Measurements from ENCODE around the gene AMOTL1. TPM values are rescaled to one million over a fixed set of nuclear protein-coding genes. Genes with fewer than 3 reads are reported as not detected.
A peak's percentile ranks its signal among the peaks of the same experiment; 100 is the strongest.
"Not testable (repeated sequence)": the region's sequence is repeated elsewhere in the genome, so short reads cannot be mapped to it uniquely, and the experiment has no call there.

AMOTL1 gene
- polyA plus RNA-seq, 4 donors, result 0.81 to 16.5 (median 3.7) TPM

DNA sequence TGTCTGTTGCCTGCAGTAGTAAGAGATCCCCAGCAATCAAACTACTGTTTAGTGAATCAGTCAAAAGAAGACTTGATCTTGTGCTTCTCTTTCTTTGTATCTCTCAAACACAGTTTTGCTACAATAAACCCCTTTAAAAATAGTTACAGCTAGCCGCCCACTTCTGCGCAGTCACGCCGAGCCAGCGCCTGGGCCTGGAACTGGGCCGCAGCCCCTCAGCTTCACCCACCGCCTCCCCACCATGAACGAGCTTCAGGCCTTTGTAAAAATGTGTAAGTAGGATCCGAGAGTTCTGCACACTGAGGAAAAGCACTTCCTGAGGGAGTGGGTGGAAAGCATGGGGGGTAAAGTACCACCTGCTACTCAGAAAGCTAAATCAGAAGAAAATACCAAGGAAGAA, 144.7 kb downstream of the AMOTL1 start:
- no peak overlapping the region for H3K27ac ChIP-seq (ENCODE audit: low read depth in 1 of 3, low read length in 2 of 3)
- no peak for DNase-seq
- no peaks in the 10 kb centered on the region for H3K36me3 ChIP-seq (ENCODE audit: control insufficient read depth in 3 of 3, insufficient read depth in 2 of 3, low read depth in 1 of 3, low read length in 3 of 3)
- H3K4me3 ChIP-seq (ENCODE audit: low read depth in 1 of 3, low read length in 3 of 3), result no peak overlapping the region
- H3K4me1 ChIP-seq (ENCODE audit: control insufficient read depth in 3 of 3, insufficient read depth in 2 of 3, low read depth in 1 of 3, low read length in 2 of 3), result no peaks in the 10 kb centered on the region
- no peaks in the 10 kb centered on the region for H3K9me3 ChIP-seq (ENCODE audit: control insufficient read depth in 2 of 2, insufficient read depth in 1 of 2, low read depth in 1 of 2, low read length in 1 of 2)
- no peak for FAIRE-seq
- H3K27me3 ChIP-seq (ENCODE audit: control insufficient read depth in 3 of 3, insufficient read depth in 3 of 3, low read length in 3 of 3), result no peaks in the 10 kb centered on the region
- WGBS, 3 donors, result 93 to 97% (median 93%) methylated on average over 9 of the region's 9 CpGs

DNA sequence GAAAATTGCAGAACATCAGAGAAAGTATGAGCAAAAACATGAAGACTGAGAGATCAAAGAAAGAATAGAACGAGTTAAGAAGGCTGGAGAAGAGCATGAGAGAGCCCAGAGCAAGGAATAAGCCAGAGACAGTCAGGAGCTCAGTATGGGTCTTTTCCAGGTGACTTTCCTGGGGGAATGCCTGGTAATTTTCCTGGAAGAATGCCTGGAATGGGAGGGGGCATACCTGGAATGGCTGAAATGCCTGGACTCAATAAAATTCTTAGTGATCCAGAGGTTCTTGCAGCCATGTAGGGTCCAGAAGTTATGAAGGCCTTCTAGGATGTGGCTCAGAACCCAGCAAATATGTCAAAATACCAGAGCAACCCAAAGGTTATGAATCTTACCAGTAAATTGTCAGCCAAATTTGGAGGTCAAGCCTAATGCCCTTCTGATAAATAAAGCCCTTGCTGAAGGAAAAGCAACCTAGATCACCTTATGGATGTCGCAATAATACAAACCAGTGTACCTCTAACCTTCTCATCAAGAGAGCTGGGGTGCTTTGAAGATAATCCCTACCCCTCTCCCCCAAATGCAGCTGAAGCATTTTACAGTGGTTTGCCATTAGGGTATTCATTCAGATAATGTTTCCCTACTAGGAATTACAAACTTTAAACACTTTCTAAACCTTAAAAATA, 145.7 kb downstream of the AMOTL1 start:
- not testable (repeated sequence) for FAIRE-seq; DNase-seq; H3K36me3 ChIP-seq (ENCODE audit: control insufficient read depth in 3 of 3, insufficient read depth in 2 of 3, low read depth in 1 of 3, low read length in 3 of 3); H3K27me3 ChIP-seq (ENCODE audit: control insufficient read depth in 3 of 3, insufficient read depth in 3 of 3, low read length in 3 of 3); H3K4me3 ChIP-seq (ENCODE audit: low read depth in 1 of 3, low read length in 3 of 3); H3K4me1 ChIP-seq (ENCODE audit: control insufficient read depth in 3 of 3, insufficient read depth in 2 of 3, low read depth in 1 of 3, low read length in 2 of 3); H3K9me3 ChIP-seq (ENCODE audit: control insufficient read depth in 2 of 2, insufficient read depth in 1 of 2, low read depth in 1 of 2, low read length in 1 of 2); H3K27ac ChIP-seq (ENCODE audit: low read depth in 1 of 3, low read length in 2 of 3)
- 80 to 95% (median 91%) methylated on average over 2 of the region's 2 CpGs for WGBS, 3 donors

DNA sequence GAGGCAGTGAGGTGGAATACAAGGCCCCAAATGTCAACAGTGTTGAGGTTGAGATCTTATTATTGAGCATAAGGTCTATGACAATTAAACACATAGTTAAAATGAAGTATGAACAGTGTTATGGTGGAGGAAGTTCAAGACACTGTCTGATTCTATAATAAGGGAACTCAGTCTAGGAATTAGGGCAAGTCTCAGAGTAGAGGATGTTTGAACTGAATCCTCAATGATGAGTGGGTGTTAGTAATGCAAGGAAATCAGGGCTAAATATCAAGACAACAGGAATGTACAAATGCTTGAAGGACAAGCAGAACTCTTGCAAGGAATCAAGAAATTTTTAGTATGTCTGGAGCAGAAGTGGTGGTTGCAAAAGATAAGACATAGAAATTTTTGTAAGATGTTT, 152.2 kb downstream of the AMOTL1 start:
- peaks cover 0 to 7% of the 10 kb centered on the region in 2 donors for H3K9me3 ChIP-seq (ENCODE audit: control insufficient read depth in 2 of 2, insufficient read depth in 1 of 2, low read depth in 1 of 2, low read length in 1 of 2)
- FAIRE-seq (no peak), DNase-seq (no peak)
- H3K4me3 ChIP-seq (ENCODE audit: low read depth in 1 of 3, low read length in 3 of 3), result no peak overlapping the region
- peaks cover 0 to 4% (median 0%) of the 10 kb centered on the region in 3 donors for H3K4me1 ChIP-seq (ENCODE audit: control insufficient read depth in 3 of 3, insufficient read depth in 2 of 3, low read depth in 1 of 3, low read length in 2 of 3)
- no peaks in the 10 kb centered on the region for H3K36me3 ChIP-seq (ENCODE audit: control insufficient read depth in 3 of 3, insufficient read depth in 2 of 3, low read depth in 1 of 3, low read length in 3 of 3)
- H3K27ac ChIP-seq (ENCODE audit: low read depth in 1 of 3, low read length in 2 of 3), result no peak overlapping the region
- no peaks in the 10 kb centered on the region for H3K27me3 ChIP-seq (ENCODE audit: control insufficient read depth in 3 of 3, insufficient read depth in 3 of 3, low read length in 3 of 3)

DNA sequence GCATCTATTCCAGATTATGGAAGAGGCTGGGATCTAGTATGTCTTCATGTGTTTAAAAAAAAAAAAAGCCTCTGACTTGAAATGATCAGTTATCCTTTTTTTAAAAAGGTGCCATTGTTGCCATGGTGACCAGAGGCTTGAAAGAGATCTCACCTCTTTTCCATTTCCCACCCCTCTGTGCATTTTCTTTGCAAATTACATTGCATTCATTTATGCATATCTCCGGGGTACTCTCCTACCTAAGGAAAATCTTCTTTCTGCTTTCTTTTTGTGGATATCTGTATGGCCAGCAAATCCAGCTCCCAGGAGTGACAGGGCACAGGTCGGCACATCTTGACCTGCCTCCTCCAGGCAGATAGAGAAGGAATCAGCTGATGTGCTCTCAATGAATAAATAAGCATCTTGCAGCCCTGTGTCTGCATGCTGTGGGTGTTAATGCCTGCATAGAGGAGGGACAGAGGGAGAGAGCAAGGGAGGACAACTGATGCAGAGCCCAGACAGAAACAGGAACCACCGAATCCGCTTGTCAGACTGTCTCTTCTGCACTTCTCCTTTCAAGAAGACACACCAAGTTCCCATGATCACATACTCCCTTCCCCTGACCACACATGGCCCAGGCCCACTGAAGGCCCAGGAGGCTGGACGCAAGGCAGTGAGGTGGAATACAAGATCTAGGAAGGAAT, 154.3 kb downstream of the AMOTL1 start:
- Histone ChIP-seq H3K4me1 (ENCODE audit: control insufficient read depth in 3 of 3, insufficient read depth in 2 of 3, low read depth in 1 of 3, low read length in 2 of 3) (peaks cover 0 to 17% (median 6%) of the 10 kb centered on the region in 3 donors), H3K36me3 (ENCODE audit: control insufficient read depth in 3 of 3, insufficient read depth in 2 of 3, low read depth in 1 of 3, low read length in 3 of 3) (no peaks in the 10 kb centered on the region), H3K27ac (ENCODE audit: low read depth in 1 of 3, low read length in 2 of 3) (no peak overlapping the region), H3K27me3 (ENCODE audit: control insufficient read depth in 3 of 3, insufficient read depth in 3 of 3, low read length in 3 of 3) (no peaks in the 10 kb centered on the region), H3K9me3 (ENCODE audit: control insufficient read depth in 2 of 2, insufficient read depth in 1 of 2, low read depth in 1 of 2, low read length in 1 of 2) (peaks cover 0 to 7% of the 10 kb centered on the region in 2 donors), H3K4me3 (ENCODE audit: low read depth in 1 of 3, low read length in 3 of 3) (no peak overlapping the region)
- WGBS, 3 donors, result 68 to 74% (median 72%) methylated on average over 5 of the region's 5 CpGs
- DNase-seq (no peak), FAIRE-seq (no peak)

DNA sequence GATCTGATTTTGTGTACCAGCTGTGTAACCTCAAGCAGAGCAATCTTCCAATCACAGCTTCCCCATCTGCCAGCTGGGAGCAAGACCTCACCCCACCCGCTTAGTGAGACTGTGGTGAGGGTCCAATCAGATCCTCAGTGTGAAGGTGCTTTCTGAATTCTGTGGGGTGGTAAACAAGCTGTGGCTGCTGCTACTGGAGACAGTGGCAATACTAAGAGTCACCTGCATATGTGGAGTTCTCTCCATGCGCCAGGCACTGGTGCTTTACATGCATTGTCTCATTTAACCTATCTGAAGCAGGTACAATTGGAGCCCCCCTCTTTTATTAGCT, 154.8 kb downstream of the AMOTL1 start:
- WGBS, 3 donors, result 88 to 98% (median 88%) methylated on average over 2 of the region's 2 CpGs
- Histone ChIP-seq H3K4me3 (ENCODE audit: low read depth in 1 of 3, low read length in 3 of 3) (no peak overlapping the region), H3K27ac (ENCODE audit: low read depth in 1 of 3, low read length in 2 of 3) (no peak overlapping the region), H3K36me3 (ENCODE audit: control insufficient read depth in 3 of 3, insufficient read depth in 2 of 3, low read depth in 1 of 3, low read length in 3 of 3) (no peaks in the 10 kb centered on the region), H3K4me1 (ENCODE audit: control insufficient read depth in 3 of 3, insufficient read depth in 2 of 3, low read depth in 1 of 3, low read length in 2 of 3) (peaks cover 0 to 17% (median 6%) of the 10 kb centered on the region in 3 donors), H3K27me3 (ENCODE audit: control insufficient read depth in 3 of 3, insufficient read depth in 3 of 3, low read length in 3 of 3) (no peaks in the 10 kb centered on the region), H3K9me3 (ENCODE audit: control insufficient read depth in 2 of 2, insufficient read depth in 1 of 2, low read depth in 1 of 2, low read length in 1 of 2) (peaks cover 0 to 7% of the 10 kb centered on the region in 2 donors)
- DNase-seq (no peak), FAIRE-seq (no peak)

DNA sequence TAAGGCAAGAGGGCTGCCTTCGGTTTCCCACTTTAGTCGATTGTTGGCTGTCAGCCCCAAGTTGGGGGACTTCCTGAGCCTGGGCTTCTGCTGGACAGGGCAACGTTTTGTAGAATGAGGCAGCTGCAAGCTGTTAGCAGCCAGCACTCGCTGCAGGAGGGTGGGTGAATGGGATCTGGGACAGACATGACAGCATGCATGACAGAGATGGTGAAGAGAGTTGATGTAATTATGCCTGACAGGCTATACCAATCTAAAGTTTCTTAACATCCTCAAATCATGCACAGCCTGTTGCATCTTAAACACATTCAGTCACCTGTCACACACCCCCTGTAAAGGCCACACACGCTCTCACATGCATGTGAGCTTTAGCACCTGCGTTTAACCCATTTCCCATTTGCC, 156.0 kb downstream of the AMOTL1 start:
- Histone ChIP-seq H3K4me1 (ENCODE audit: control insufficient read depth in 3 of 3, insufficient read depth in 2 of 3, low read depth in 1 of 3, low read length in 2 of 3) (peaks cover 0 to 17% (median 6%) of the 10 kb centered on the region in 3 donors), H3K4me3 (ENCODE audit: low read depth in 1 of 3, low read length in 3 of 3) (no peak overlapping the region), H3K36me3 (ENCODE audit: control insufficient read depth in 3 of 3, insufficient read depth in 2 of 3, low read depth in 1 of 3, low read length in 3 of 3) (no peaks in the 10 kb centered on the region), H3K9me3 (ENCODE audit: control insufficient read depth in 2 of 2, insufficient read depth in 1 of 2, low read depth in 1 of 2, low read length in 1 of 2) (peaks cover 0 to 7% of the 10 kb centered on the region in 2 donors), H3K27ac (ENCODE audit: low read depth in 1 of 3, low read length in 2 of 3) (peak overlapping the region in 1 of 3 donors; percentile 59), H3K27me3 (ENCODE audit: control insufficient read depth in 3 of 3, insufficient read depth in 3 of 3, low read length in 3 of 3) (no peaks in the 10 kb centered on the region)
- 48 to 80% (median 65%) methylated on average over 6 of the region's 6 CpGs for WGBS, 3 donors
- DNase-seq (no peak), FAIRE-seq (no peak)

DNA sequence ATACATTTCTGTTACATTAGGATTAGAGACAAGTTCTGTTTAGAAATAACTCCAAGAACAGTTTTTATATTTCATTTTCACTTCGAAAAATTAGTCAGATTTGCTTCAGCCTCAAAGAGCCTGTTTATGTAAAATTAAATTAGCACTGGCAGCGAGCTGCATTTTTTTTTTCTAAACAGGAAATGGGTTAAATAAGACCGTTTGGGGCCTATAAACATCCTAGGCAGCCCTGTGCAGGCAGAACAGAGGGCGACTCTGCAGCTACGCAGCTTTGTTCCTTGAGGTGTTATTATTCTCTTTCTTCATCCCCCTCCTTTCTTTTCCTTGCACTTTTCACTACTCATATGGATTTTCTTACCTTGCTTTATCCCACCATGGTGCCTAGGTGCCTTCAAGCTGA, 156.5 kb downstream of the AMOTL1 start:
- Histone ChIP-seq H3K27ac (ENCODE audit: low read depth in 1 of 3, low read length in 2 of 3) (peak overlapping the region in 1 of 3 donors; percentile 65), H3K36me3 (ENCODE audit: control insufficient read depth in 3 of 3, insufficient read depth in 2 of 3, low read depth in 1 of 3, low read length in 3 of 3) (no peaks in the 10 kb centered on the region), H3K4me1 (ENCODE audit: control insufficient read depth in 3 of 3, insufficient read depth in 2 of 3, low read depth in 1 of 3, low read length in 2 of 3) (peaks cover 0 to 17% (median 6%) of the 10 kb centered on the region in 3 donors), H3K27me3 (ENCODE audit: control insufficient read depth in 3 of 3, insufficient read depth in 3 of 3, low read length in 3 of 3) (no peaks in the 10 kb centered on the region), H3K9me3 (ENCODE audit: control insufficient read depth in 2 of 2, insufficient read depth in 1 of 2, low read depth in 1 of 2, low read length in 1 of 2) (peaks cover 0 to 7% of the 10 kb centered on the region in 2 donors), H3K4me3 (ENCODE audit: low read depth in 1 of 3, low read length in 3 of 3) (no peak overlapping the region)
- DNase-seq (peak in 1 of 2 donors; percentile 8), FAIRE-seq (no peak)
- 40 to 74% (median 46%) methylated on average over 5 of the region's 5 CpGs for WGBS, 3 donors

DNA sequence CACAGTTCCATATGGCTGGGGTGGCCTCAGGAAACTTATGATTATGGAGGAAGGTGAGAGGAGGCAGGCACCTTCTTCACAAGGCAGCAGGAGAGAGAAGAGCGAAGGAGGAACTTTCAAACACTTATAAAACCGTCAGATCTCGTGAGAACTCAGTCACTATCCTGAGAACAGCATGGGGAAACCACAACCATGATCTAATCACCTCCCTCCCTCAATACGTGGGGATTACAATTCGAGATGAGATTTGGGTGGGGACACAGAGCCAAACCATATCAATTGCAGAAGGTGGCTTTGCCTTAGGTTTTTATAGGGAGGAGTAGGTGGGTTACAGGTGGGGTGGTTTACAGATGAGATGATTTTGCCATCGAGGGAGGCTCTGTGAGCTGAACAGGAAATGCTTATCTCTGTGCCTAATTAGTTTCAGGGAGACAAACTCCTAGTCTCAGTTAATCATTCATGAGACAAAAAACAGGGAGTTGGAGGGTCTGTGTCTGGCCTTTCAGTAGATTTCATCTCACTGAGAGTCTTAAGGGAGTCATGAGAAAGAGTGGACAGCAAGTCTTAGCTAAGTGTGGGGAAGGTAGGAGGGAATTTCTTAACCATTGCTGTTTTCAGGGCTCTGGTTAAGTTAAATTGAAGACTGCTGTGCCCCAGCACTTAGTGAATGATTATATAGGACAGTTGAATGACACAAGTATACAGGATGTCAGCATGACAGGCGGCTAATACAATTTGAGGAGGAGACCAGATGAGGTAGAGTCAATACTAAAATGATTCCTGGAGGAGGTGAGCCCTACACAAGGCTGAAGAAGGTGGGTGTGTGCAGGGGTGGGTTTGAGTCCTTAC, 157.5 kb downstream of the AMOTL1 start:
- no peaks in the 10 kb centered on the region for H3K36me3 ChIP-seq (ENCODE audit: control insufficient read depth in 3 of 3, insufficient read depth in 2 of 3, low read depth in 1 of 3, low read length in 3 of 3)
- FAIRE-seq, result no peak
- H3K27ac ChIP-seq (ENCODE audit: low read depth in 1 of 3, low read length in 2 of 3), result peak overlapping the region in 2 of 3 donors; percentile 44 to 86
- peaks cover 0 to 7% of the 10 kb centered on the region in 2 donors for H3K9me3 ChIP-seq (ENCODE audit: control insufficient read depth in 2 of 2, insufficient read depth in 1 of 2, low read depth in 1 of 2, low read length in 1 of 2)
- DNase-seq, result peak in 1 of 2 donors; percentile 21
- peaks cover 0 to 17% (median 6%) of the 10 kb centered on the region in 3 donors for H3K4me1 ChIP-seq (ENCODE audit: control insufficient read depth in 3 of 3, insufficient read depth in 2 of 3, low read depth in 1 of 3, low read length in 2 of 3)
- WGBS, 3 donors, result 45 to 50% (median 49%) methylated on average over 7 of the region's 7 CpGs
- H3K4me3 ChIP-seq (ENCODE audit: low read depth in 1 of 3, low read length in 3 of 3), result no peak overlapping the region
- H3K27me3 ChIP-seq (ENCODE audit: control insufficient read depth in 3 of 3, insufficient read depth in 3 of 3, low read length in 3 of 3), result no peaks in the 10 kb centered on the region
